Measurements from ENCODE around the gene DUOXA2.

DUOXA2 gene

DNA sequence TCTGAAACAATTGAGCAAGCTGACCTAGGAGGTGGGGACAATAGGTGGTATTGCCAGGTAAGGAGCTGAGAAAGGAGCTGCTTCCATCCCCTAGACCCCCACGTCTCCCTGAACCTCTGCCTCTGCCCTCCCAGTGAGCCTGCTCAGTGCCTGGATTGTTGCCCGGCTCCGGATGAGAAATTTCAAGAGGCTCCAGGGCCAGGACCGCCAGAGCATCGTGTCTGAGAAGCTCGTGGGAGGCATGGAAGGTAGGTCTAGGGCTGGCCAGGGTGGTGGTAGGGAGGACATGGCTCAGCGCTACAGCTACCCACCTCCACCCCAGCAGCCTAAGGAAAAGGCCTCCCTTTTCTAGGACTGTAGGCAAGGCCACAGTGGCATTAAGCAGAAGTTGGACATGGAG is 28.9 kb downstream of the DUOXA2 start:
- Histone ChIP-seq H3K4me3 (ENCODE audit: low read length) (no peak overlapping the region), H4K5ac (ENCODE audit: low read length) (no peak overlapping the region), H3K4ac (ENCODE audit: low read depth, low read length) (no peak overlapping the region), H3K9ac (ENCODE audit: low read length) (no peak overlapping the region), H3K79me2 (ENCODE audit: control insufficient read depth, insufficient read depth, low read length) (no peaks in the 10 kb centered on the region), H3K23ac (ENCODE audit: low read length) (no peak overlapping the region), H3K36me3 (ENCODE audit: control insufficient read depth, insufficient read depth, low read length) (no peaks in the 10 kb centered on the region), H2BK120ac (ENCODE audit: low read depth, low read length) (no peak overlapping the region), H3K56ac (ENCODE audit: low read length) (no peak overlapping the region), H2BK15ac (replicated peaks; ENCODE audit: low read depth) (no peak overlapping the region), H3K4me2 (ENCODE audit: low read length) (no peak overlapping the region), H3K27me3 (ENCODE audit: insufficient read depth, low read length, poor library complexity) (no peaks in the 10 kb centered on the region), H3K27ac (ENCODE audit: low read depth, low read length) (no peak overlapping the region), H3K79me1 (ENCODE audit: low read length) (no peaks in the 10 kb centered on the region), H2AK5ac (ENCODE audit: low read length) (no peak overlapping the region), H3K4me1 (ENCODE audit: control insufficient read depth, low read depth, low read length) (no peaks in the 10 kb centered on the region), H2BK5ac (ENCODE audit: low read length) (no peak overlapping the region), H4K8ac (ENCODE audit: low read depth, low read length) (no peak overlapping the region), H3K18ac (ENCODE audit: low read length) (no peak overlapping the region)
- no peak for DNase-seq
- WGBS (ENCODE audit: extremely low coverage, insufficient coverage, low lambda C conversion rate), result no CpG with 5 or more reads among the region's 7 CpGs

DNA sequence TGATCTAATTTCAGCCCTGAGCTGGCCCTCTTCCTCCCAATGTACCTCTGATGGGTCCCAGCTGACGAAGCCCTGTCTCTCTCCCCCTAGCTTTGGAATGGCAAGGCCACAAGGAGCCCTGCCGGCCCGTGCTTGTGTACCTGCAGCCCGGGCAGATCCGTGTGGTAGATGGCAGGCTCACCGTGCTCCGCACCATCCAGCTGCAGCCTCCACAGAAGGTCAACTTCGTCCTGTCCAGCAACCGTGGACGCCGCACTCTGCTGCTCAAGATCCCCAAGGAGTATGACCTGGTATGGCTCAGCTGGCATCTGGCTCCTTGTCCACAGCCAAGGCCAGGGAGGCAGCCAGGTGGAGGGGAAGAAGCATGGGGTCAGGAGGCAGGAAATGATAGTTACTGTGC is 29.8 kb downstream of the DUOXA2 start:
- H3K4ac ChIP-seq (ENCODE audit: low read depth, low read length), result no peak overlapping the region
- H3K4me2 ChIP-seq (ENCODE audit: low read length), result no peak overlapping the region
- H3K36me3 ChIP-seq (ENCODE audit: control insufficient read depth, insufficient read depth, low read length), result no peaks in the 10 kb centered on the region
- H2BK15ac ChIP-seq (replicated peaks; ENCODE audit: low read depth), result no peak overlapping the region
- peaks cover 2% of the 10 kb centered on the region for H3K4me1 ChIP-seq (ENCODE audit: control insufficient read depth, low read depth, low read length)
- no CpG with 5 or more reads among the region's 11 CpGs for WGBS (ENCODE audit: extremely low coverage, insufficient coverage, low lambda C conversion rate)
- H4K5ac ChIP-seq (ENCODE audit: low read length), result no peak overlapping the region
- H2BK5ac ChIP-seq (ENCODE audit: low read length), result no peak overlapping the region
- H2AK5ac ChIP-seq (ENCODE audit: low read length), result no peak overlapping the region
- H3K27ac ChIP-seq (ENCODE audit: low read depth, low read length), result no peak overlapping the region
- H3K9ac ChIP-seq (ENCODE audit: low read length), result no peak overlapping the region
- H3K79me2 ChIP-seq (ENCODE audit: control insufficient read depth, insufficient read depth, low read length), result no peaks in the 10 kb centered on the region
- no peak overlapping the region for H3K4me3 ChIP-seq (ENCODE audit: low read length)
- DNase-seq, result no peak
- no peak overlapping the region for H3K23ac ChIP-seq (ENCODE audit: low read length)
- no peaks in the 10 kb centered on the region for H3K27me3 ChIP-seq (ENCODE audit: insufficient read depth, low read length, poor library complexity)
- H2BK120ac ChIP-seq (ENCODE audit: low read depth, low read length), result no peak overlapping the region
- H3K56ac ChIP-seq (ENCODE audit: low read length), result no peak overlapping the region
- H3K79me1 ChIP-seq (ENCODE audit: low read length), result no peaks in the 10 kb centered on the region
- H3K18ac ChIP-seq (ENCODE audit: low read length), result no peak overlapping the region
- H4K8ac ChIP-seq (ENCODE audit: low read depth, low read length), result no peak overlapping the region

DNA sequence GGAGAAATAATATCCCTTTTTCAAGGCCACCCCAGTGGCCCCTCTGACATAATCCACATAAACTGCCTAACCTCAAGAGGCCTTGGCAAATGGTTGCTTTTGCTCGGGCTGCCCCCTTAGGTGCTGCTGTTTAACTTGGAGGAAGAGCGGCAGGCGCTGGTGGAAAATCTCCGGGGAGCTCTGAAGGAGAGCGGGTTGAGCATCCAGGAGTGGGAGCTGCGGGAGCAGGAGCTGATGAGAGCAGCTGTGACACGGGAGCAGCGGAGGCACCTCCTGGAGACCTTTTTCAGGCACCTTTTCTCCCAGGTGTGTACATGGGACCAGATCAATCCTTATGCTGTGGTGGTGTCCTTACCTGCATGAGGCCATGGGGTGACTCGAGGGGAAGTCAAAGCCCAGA is 30.6 kb downstream of the DUOXA2 start:
- Histone ChIP-seq H3K79me1 (ENCODE audit: low read length) (no peaks in the 10 kb centered on the region), H3K4me3 (ENCODE audit: low read length) (no peak overlapping the region), H3K4me2 (ENCODE audit: low read length) (no peak overlapping the region), H4K8ac (ENCODE audit: low read depth, low read length) (no peak overlapping the region), H3K4me1 (ENCODE audit: control insufficient read depth, low read depth, low read length) (peaks cover 2% of the 10 kb centered on the region), H2AK5ac (ENCODE audit: low read length) (no peak overlapping the region), H2BK15ac (replicated peaks; ENCODE audit: low read depth) (no peak overlapping the region), H3K23ac (ENCODE audit: low read length) (no peak overlapping the region), H4K5ac (ENCODE audit: low read length) (no peak overlapping the region), H3K18ac (ENCODE audit: low read length) (no peak overlapping the region), H2BK120ac (ENCODE audit: low read depth, low read length) (no peak overlapping the region), H3K27me3 (ENCODE audit: insufficient read depth, low read length, poor library complexity) (no peaks in the 10 kb centered on the region), H2BK5ac (ENCODE audit: low read length) (no peak overlapping the region), H3K9ac (ENCODE audit: low read length) (no peak overlapping the region), H3K27ac (ENCODE audit: low read depth, low read length) (no peak overlapping the region), H3K4ac (ENCODE audit: low read depth, low read length) (no peak overlapping the region), H3K79me2 (ENCODE audit: control insufficient read depth, insufficient read depth, low read length) (no peaks in the 10 kb centered on the region), H3K36me3 (ENCODE audit: control insufficient read depth, insufficient read depth, low read length) (no peaks in the 10 kb centered on the region), H3K56ac (ENCODE audit: low read length) (no peak overlapping the region)
- no CpG with 5 or more reads among the region's 9 CpGs for WGBS (ENCODE audit: extremely low coverage, insufficient coverage, low lambda C conversion rate)
- no peak for DNase-seq

DNA sequence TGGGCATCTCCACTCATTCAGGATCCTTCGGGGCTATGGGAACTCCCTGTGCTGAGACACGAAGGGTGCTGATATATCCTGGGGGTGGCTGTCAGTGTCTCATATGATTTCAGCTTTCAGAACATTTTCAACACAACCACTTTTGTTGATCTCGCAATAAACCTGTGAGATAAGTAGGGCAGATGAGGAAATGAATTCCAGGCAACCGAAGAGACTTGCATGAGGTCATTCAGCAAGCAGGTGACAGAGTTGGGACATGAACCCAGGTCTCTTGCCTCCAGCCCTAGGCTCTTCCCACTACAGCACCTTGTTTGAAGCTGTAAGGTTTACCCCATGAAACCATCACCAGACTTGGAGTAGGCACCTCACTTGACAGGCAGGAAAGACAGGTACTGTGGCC is 32.3 kb downstream of the DUOXA2 start:
- Histone ChIP-seq H3K4me3 (ENCODE audit: low read length) (no peak overlapping the region), H3K4me1 (ENCODE audit: control insufficient read depth, low read depth, low read length) (peaks cover 2% of the 10 kb centered on the region), H3K4ac (ENCODE audit: low read depth, low read length) (no peak overlapping the region), H3K23ac (ENCODE audit: low read length) (no peak overlapping the region), H2BK120ac (ENCODE audit: low read depth, low read length) (no peak overlapping the region), H3K4me2 (ENCODE audit: low read length) (no peak overlapping the region), H2BK15ac (replicated peaks; ENCODE audit: low read depth) (no peak overlapping the region), H3K79me1 (ENCODE audit: low read length) (no peaks in the 10 kb centered on the region), H3K9ac (ENCODE audit: low read length) (no peak overlapping the region), H3K27ac (ENCODE audit: low read depth, low read length) (no peak overlapping the region), H3K36me3 (ENCODE audit: control insufficient read depth, insufficient read depth, low read length) (no peaks in the 10 kb centered on the region), H3K56ac (ENCODE audit: low read length) (no peak overlapping the region), H2BK5ac (ENCODE audit: low read length) (no peak overlapping the region), H3K79me2 (ENCODE audit: control insufficient read depth, insufficient read depth, low read length) (no peaks in the 10 kb centered on the region), H3K27me3 (ENCODE audit: insufficient read depth, low read length, poor library complexity) (no peaks in the 10 kb centered on the region), H2AK5ac (ENCODE audit: low read length) (no peak overlapping the region), H4K8ac (ENCODE audit: low read depth, low read length) (no peak overlapping the region), H4K5ac (ENCODE audit: low read length) (no peak overlapping the region), H3K18ac (ENCODE audit: low read length) (no peak overlapping the region)
- no CpG with 5 or more reads among the region's 4 CpGs for WGBS (ENCODE audit: extremely low coverage, insufficient coverage, low lambda C conversion rate)
- DNase-seq, result no peak

DNA sequence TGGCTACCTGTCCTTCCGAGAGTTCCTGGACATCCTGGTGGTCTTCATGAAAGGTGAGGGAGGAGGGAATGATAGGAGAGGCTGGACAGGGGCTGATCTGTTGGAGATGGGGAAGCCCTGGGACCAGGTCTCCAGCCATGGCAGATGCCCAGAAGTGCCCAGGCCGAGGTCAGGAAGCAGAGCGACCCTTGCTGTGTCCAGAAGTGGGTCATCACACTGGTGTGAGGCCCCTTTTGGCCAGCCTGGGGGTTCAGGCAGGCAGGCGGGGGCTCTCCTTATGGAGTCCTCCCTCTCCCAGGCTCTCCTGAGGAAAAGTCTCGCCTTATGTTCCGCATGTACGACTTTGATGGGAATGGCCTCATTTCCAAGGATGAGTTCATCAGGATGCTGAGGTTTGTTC is 33.5 kb downstream of the DUOXA2 start:
- no peak overlapping the region for H3K18ac ChIP-seq (ENCODE audit: low read length)
- H3K27ac ChIP-seq (ENCODE audit: low read depth, low read length), result no peak overlapping the region
- no peak overlapping the region for H3K4me3 ChIP-seq (ENCODE audit: low read length)
- no peak overlapping the region for H2BK5ac ChIP-seq (ENCODE audit: low read length)
- peaks cover 2% of the 10 kb centered on the region for H3K4me1 ChIP-seq (ENCODE audit: control insufficient read depth, low read depth, low read length)
- WGBS (ENCODE audit: extremely low coverage, insufficient coverage, low lambda C conversion rate), result no CpG with 5 or more reads among the region's 7 CpGs
- no peak overlapping the region for H4K8ac ChIP-seq (ENCODE audit: low read depth, low read length)
- no peaks in the 10 kb centered on the region for H3K79me2 ChIP-seq (ENCODE audit: control insufficient read depth, insufficient read depth, low read length)
- no peak overlapping the region for H2BK120ac ChIP-seq (ENCODE audit: low read depth, low read length)
- no peak overlapping the region for H3K4ac ChIP-seq (ENCODE audit: low read depth, low read length)
- no peaks in the 10 kb centered on the region for H3K36me3 ChIP-seq (ENCODE audit: control insufficient read depth, insufficient read depth, low read length)
- no peak overlapping the region for H3K23ac ChIP-seq (ENCODE audit: low read length)
- H2BK15ac ChIP-seq (replicated peaks; ENCODE audit: low read depth), result no peak overlapping the region
- DNase-seq, result no peak
- H2AK5ac ChIP-seq (ENCODE audit: low read length), result no peak overlapping the region
- no peak overlapping the region for H4K5ac ChIP-seq (ENCODE audit: low read length)
- no peak overlapping the region for H3K56ac ChIP-seq (ENCODE audit: low read length)
- H3K27me3 ChIP-seq (ENCODE audit: insufficient read depth, low read length, poor library complexity), result no peaks in the 10 kb centered on the region
- H3K9ac ChIP-seq (ENCODE audit: low read length), result no peak overlapping the region
- H3K79me1 ChIP-seq (ENCODE audit: low read length), result no peaks in the 10 kb centered on the region
- H3K4me2 ChIP-seq (ENCODE audit: low read length), result no peak overlapping the region
